ENCODE data around the gene GFI1. TPM values are rescaled to one million over a fixed set of nuclear protein-coding genes. Genes with fewer than 3 reads are reported as not detected.

Gene GFI1
- total RNA-seq, 3 donors from 2014 or later: 2.7 to 7.8 (median 7.7) TPM

DNA sequence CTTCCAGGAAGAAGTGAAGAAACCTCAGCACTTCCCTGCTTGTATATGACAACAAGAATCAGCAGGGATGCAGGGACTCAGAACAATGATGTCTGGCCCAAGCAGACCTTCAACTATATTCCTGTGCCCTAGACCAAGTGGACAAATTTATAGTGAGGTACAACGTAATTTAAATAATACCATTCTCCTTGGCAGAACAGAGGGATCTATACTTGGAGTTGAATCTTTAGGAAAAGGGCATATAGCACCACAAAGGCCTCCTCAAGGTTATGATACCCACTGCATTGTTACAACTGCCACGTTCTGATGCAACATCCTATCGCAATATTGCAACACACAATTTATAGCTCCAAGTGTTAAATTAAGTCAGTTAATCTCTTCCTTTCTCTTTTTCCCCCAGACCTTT is 29.1 kb upstream of the GFI1 start:
- Histone ChIP-seq H3K4me1 (ENCODE audit: low read depth) (no peaks in the 10 kb centered on the region), H3K4me3 (no peak overlapping the region), H3K9me3 (no peaks in the 10 kb centered on the region), H3K36me3 (ENCODE audit: low read depth) (no peaks in the 10 kb centered on the region)
- TF ChIP-seq, protein P1, sequence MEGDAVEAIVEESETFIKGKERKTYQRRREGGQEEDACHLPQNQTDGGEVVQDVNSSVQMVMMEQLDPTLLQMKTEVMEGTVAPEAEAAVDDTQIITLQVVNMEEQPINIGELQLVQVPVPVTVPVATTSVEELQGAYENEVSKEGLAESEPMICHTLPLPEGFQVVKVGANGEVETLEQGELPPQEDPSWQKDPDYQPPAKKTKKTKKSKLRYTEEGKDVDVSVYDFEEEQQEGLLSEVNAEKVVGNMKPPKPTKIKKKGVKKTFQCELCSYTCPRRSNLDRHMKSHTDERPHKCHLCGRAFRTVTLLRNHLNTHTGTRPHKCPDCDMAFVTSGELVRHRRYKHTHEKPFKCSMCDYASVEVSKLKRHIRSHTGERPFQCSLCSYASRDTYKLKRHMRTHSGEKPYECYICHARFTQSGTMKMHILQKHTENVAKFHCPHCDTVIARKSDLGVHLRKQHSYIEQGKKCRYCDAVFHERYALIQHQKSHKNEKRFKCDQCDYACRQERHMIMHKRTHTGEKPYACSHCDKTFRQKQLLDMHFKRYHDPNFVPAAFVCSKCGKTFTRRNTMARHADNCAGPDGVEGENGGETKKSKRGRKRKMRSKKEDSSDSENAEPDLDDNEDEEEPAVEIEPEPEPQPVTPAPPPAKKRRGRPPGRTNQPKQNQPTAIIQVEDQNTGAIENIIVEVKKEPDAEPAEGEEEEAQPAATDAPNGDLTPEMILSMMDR (IDR thresholded peaks at IDR 0.05): no peak
- DNase-seq (no peak), ATAC-seq (no peak)
- intact Hi-C loops (cut with DNase I, micrococcal nuclease): no loop called here

DNA sequence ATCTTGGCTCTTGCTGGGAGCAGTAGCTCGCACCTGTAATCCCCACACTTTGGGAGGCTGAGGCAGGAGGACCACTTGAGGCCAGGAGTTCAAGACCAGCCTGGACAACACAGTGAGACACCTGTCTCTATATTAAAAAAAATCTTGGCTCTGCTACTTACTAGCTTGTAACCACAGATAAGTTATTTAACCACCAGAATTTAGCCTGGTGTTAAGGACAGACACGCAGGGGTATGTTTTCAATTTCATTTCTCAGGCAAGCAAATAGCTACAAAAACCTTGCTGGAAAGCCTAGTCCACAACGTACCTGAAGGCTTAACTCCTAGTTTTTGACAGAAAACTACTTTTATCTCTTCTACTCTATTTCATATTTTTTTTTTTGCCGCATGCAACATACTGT is 24.8 kb upstream of the GFI1 start:
- TF ChIP-seq, protein P1 (IDR thresholded peaks at IDR 0.05): no peak
- no peak overlapping the region for H3K4me3 ChIP-seq
- intact Hi-C loops (cut with DNase I, micrococcal nuclease): no loop called here
- H3K4me1 ChIP-seq (ENCODE audit: low read depth): no peaks in the 10 kb centered on the region
- ATAC-seq (no peak), DNase-seq (no peak)
- H3K9me3 ChIP-seq: no peaks in the 10 kb centered on the region
- H3K36me3 ChIP-seq (ENCODE audit: low read depth): no peaks in the 10 kb centered on the region

DNA sequence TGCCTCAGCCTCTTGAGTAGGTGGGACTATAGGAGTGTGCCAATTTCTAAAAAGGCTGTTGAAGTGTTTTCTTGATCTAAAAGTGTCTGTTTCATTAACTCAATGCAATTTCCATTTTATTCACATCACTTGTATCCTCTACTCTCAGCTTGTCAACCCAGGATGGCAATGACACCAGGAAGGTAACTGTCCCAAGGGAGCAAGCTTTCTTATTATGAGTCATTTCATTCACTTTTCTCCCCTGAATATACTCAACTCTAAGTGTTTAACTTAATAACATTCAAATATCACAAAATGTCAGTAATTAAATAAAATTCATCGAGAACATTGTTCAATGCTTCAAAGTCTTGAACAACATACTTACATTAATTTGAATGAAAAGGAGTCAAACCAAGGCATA is 22.9 kb upstream of the GFI1 start:
- H3K36me3 ChIP-seq (ENCODE audit: low read depth): no peaks in the 10 kb centered on the region
- DNase-seq: no peak
- no peaks in the 10 kb centered on the region for H3K4me1 ChIP-seq (ENCODE audit: low read depth)
- H3K4me3 ChIP-seq: no peak overlapping the region
- TF ChIP-seq, protein P1 (IDR thresholded peaks at IDR 0.05): no peak
- no peaks in the 10 kb centered on the region for H3K9me3 ChIP-seq
- no peak for ATAC-seq
- intact Hi-C loops (cut with DNase I, micrococcal nuclease): no loop called here

DNA sequence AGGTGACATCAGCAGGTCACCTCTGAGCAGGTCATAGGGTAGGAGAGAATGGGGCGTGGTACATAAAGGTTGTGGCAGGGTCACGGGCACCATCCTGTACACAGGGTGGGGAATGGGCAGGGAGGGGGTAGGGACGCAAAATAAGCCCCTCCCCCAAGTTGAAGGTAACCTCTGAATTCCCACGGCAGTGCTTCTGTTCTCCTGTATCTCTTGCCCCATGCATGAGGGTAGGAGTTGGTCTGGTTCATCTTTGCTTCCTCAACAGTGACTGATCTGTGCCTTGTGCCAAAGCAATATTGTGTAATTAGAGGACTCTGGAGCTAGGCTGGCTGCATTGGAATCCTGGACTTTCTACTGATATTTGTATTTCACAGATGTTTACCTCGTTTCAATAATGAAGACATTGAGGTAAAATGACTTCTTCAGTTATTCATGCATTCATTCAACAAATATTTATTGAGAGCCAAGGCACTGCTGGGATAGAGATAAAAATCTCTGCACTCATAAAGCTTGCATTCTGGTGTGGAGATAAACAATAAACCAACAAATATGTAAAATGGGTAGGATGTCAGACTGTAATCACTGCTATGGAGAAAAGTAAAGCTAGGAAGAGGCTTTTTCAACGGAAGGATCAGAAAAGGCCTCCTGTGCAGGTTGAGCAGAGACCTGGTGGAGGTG is 18.4 kb upstream of the GFI1 start:
- no peaks in the 10 kb centered on the region for H3K4me1 ChIP-seq (ENCODE audit: low read depth)
- DNase-seq (no peak), ATAC-seq (no peak)
- intact Hi-C loops (cut with DNase I, micrococcal nuclease): no loop called here
- TF ChIP-seq, protein P1 (IDR thresholded peaks at IDR 0.05): no peak
- H3K9me3 ChIP-seq: no peaks in the 10 kb centered on the region
- no peaks in the 10 kb centered on the region for H3K36me3 ChIP-seq (ENCODE audit: low read depth)
- H3K4me3 ChIP-seq: no peak overlapping the region

DNA sequence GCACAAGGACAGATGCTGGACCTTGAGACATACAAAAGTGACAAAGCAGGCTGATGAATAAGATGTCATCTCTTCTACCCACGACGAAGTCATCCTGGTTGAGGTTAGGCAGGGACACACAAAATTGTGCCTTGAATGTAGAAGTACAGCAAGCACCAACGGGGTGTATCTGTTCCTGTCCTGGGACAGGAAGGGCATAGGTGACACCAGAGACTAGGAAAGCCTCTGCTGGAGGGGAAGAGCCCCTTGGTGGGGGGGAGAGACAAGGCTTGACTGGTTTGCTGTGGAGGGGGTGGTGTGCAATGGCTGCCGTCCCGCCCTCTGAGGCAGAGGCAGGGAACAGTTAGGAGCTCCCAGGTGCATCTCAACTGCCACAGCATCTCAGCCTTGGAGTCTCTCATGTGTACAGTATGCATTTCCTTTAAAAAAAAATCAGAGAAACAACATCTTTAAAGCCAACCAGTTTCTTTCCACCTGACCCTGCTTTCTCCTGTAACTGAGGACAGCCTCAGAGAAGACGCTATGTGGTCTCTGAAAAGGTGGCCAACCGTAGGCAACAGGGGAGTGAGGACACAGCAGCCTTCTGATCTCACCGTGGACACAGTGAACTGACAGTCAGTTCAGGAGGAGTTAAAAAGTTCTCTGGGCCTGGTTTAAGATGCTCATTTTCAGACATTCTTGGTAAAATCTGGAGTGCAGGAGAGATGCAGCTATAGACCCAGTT is 17.7 kb upstream of the GFI1 start:
- ATAC-seq: peak; percentile 20
- TF ChIP-seq, protein P1 (IDR thresholded peaks at IDR 0.05): no peak

More for the DNA sequence above, 17.7 kb upstream of the GFI1 start:
- no peaks in the 10 kb centered on the region for H3K9me3 ChIP-seq
- no peaks in the 10 kb centered on the region for H3K36me3 ChIP-seq (ENCODE audit: low read depth)
- intact Hi-C loops (cut with DNase I, micrococcal nuclease): no loop called here
- no peak for DNase-seq
- no peak overlapping the region for H3K4me3 ChIP-seq
- no peaks in the 10 kb centered on the region for H3K4me1 ChIP-seq (ENCODE audit: low read depth)

All from mucosa of descending colon (tissue), 3 donors.